Osteoblast (primary cell): ENCODE measurements around the gene TMEM38A. TPM values are rescaled to one million over a fixed set of nuclear protein-coding genes. Genes with fewer than 3 reads are reported as not detected.

Experiments used
- DNase-seq: peaks from one replicate; pipeline ENCODE4 v3.0.0; 2011; ENCODE audit warnings: low spot score, mixed read lengths; ENCODE audit not compliant: insufficient read length; ENCODE audit errors: missing footprints
- H2AFZ ChIP-seq: 2 replicates; pipeline ENCODE4 v1.6.0; 2011; ENCODE audit warnings: mild to moderate bottlenecking, low read length
- H3K27ac ChIP-seq: 2 replicates; pipeline ENCODE4 v1.5.1; 2011; ENCODE audit warnings: mild to moderate bottlenecking, low read depth, low read length, moderate library complexity
- H3K27me3 ChIP-seq: 2 replicates; pipeline ENCODE4 v1.6.0; 2012; ENCODE audit warnings: mild to moderate bottlenecking, control low read depth, inconsistent platforms, low read length, moderate library complexity; ENCODE audit not compliant: insufficient read depth
- H3K36me3 ChIP-seq: 2 replicates; pipeline ENCODE4 v1.5.1; 2011; ENCODE audit warnings: mild to moderate bottlenecking, low read length, control low read depth, moderate library complexity; ENCODE audit not compliant: insufficient read depth
- H3K4me1 ChIP-seq: 2 replicates; pipeline ENCODE4 v1.5.1; 2011; ENCODE audit warnings: mild to moderate bottlenecking, low read length, control low read depth, moderate library complexity; ENCODE audit not compliant: insufficient read depth
- H3K4me2 ChIP-seq: 2 replicates; pipeline ENCODE4 v1.6.0; 2011; ENCODE audit warnings: mild to moderate bottlenecking, low read length; ENCODE audit not compliant: insufficient read depth
- H3K4me3 ChIP-seq: fragments of 200-600 bp; sonication (generic); 3 replicates; pipeline ENCODE4 v1.5.1; 2012; ENCODE audit warnings: mild to moderate bottlenecking, low read length, inconsistent platforms; ENCODE audit not compliant: insufficient read depth
- H3K79me2 ChIP-seq: 2 replicates; pipeline ENCODE4 v1.6.0; 2012; ENCODE audit warnings: mild to moderate bottlenecking, low read length, control low read depth, inconsistent platforms; ENCODE audit not compliant: insufficient read depth
- H3K9me3 ChIP-seq: 2 replicates; pipeline ENCODE4 v1.5.1; 2011; ENCODE audit warnings: low read depth, low read length, control low read depth
- H4K20me1 ChIP-seq: 2 replicates; pipeline ENCODE4 v1.6.0; 2012; ENCODE audit warnings: mild to moderate bottlenecking, low read length, control low read depth; ENCODE audit not compliant: insufficient read depth
- total RNA-seq: library from RNA; depleted of rRNA; stranded (reverse); fragments of >200 nt; gene quantifications from 2 replicates; pipeline ENCODE4 v1.2.3, GENCODE V29; 2012
- TF ChIP-seq, protein P1 (sequence below): IDR thresholded peaks from 2 replicates; pipeline ENCODE4 v1.5.1; 2011; ENCODE audit warnings: mild to moderate bottlenecking, low read depth, low read length, moderate library complexity; ENCODE audit errors: extremely low read depth

The TMEM38A gene
- total RNA-seq, 1 donor = 2.5 TPM

DNA sequence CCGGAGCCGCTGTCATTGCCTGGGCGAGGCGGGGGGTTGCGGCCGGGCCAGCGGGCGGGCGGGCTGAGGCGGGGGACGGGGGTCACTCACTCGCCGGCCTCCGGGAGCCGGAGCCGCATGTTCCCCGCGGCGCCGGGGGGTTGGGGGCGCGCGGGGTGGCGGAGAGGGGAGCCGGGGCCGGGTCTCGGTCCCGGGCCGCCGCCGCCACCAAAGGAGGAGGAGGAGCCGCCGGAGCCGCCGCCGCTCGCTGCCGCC is 33.1 kb upstream of the TMEM38A start:
- Histone ChIP-seq H4K20me1 (peaks cover 47% of the 10 kb centered on the region), H3K36me3 (peaks cover 39% of the 10 kb centered on the region), H3K79me2 (peaks cover 53% of the 10 kb centered on the region), H2AFZ (no peak overlapping the region), H3K4me2 (peak overlapping the region; percentile 97), H3K9me3 (no peaks in the 10 kb centered on the region), H3K27ac (peak overlapping the region; percentile 86), H3K4me1 (peaks cover 15% of the 10 kb centered on the region), H3K27me3 (no peaks in the 10 kb centered on the region), H3K4me3 (peak overlapping the region; percentile 96)
- peak; percentile 69 for DNase-seq
- TF ChIP-seq, protein P1, sequence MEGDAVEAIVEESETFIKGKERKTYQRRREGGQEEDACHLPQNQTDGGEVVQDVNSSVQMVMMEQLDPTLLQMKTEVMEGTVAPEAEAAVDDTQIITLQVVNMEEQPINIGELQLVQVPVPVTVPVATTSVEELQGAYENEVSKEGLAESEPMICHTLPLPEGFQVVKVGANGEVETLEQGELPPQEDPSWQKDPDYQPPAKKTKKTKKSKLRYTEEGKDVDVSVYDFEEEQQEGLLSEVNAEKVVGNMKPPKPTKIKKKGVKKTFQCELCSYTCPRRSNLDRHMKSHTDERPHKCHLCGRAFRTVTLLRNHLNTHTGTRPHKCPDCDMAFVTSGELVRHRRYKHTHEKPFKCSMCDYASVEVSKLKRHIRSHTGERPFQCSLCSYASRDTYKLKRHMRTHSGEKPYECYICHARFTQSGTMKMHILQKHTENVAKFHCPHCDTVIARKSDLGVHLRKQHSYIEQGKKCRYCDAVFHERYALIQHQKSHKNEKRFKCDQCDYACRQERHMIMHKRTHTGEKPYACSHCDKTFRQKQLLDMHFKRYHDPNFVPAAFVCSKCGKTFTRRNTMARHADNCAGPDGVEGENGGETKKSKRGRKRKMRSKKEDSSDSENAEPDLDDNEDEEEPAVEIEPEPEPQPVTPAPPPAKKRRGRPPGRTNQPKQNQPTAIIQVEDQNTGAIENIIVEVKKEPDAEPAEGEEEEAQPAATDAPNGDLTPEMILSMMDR = no peak

DNA sequence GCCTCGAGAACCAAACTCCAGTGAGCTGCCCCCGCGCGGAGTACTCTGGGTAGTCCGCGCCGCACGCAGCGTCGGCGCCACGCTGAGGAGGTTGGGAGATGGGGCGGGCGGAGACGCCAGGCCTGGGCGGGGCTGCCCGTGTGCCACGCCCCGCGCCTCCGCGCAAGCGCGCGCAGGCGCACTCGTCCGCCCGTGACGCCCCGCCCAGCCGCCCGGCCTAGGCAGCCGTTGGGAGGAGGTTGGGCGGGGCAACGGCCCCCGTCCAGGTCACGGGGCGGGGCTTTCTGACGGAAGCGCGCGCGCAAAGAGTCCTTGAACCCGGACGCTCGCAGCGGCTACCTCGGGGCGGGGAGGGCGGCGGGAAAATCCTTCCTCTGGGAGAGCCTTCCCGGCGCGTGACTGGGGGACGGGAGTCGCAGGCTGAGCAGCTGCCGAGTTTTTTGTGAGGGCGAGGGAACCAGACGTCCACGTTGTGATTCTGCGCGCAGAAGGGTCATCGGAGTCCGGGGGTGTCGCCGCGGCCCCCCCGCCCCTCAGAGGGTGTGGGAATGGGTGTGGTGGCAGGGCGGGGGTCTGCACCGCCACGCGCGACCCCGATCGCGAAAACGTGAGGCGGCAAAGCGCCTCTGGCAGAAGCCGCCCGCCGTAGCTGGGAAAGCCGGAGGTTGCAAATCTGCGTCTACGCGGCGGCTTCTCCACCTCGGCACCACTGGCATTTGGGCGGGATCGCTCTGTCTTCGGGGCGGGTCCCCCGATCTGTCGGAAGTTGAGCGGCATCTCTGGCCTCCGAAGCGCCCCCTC is 32.6 kb upstream of the TMEM38A start, which contains the start of gene MED26:
TSS of gene MED26 (minus strand) at position 22 of the 801 bp plus-strand sequence. CDS start 261 bp downstream, outside the sequence.
- Histone ChIP-seq H3K9me3 (no peaks in the 10 kb centered on the region), H3K36me3 (peaks cover 37% of the 10 kb centered on the region), H3K27ac (peak within 1 kb of the TSS; percentile 86), H2AFZ (peak within 1 kb of the TSS; percentile 85), H3K4me3 (peak within 1 kb of the TSS; percentile 96), H3K4me2 (peak within 1 kb of the TSS; percentile 97), H4K20me1 (peaks cover 42% of the 10 kb centered on the region), H3K4me1 (peaks cover 15% of the 10 kb centered on the region), H3K79me2 (peaks cover 49% of the 10 kb centered on the region), H3K27me3 (no peaks in the 10 kb centered on the region)
- DNase-seq = peak; percentile 99
- TF ChIP-seq, protein P1 = no peak

DNA sequence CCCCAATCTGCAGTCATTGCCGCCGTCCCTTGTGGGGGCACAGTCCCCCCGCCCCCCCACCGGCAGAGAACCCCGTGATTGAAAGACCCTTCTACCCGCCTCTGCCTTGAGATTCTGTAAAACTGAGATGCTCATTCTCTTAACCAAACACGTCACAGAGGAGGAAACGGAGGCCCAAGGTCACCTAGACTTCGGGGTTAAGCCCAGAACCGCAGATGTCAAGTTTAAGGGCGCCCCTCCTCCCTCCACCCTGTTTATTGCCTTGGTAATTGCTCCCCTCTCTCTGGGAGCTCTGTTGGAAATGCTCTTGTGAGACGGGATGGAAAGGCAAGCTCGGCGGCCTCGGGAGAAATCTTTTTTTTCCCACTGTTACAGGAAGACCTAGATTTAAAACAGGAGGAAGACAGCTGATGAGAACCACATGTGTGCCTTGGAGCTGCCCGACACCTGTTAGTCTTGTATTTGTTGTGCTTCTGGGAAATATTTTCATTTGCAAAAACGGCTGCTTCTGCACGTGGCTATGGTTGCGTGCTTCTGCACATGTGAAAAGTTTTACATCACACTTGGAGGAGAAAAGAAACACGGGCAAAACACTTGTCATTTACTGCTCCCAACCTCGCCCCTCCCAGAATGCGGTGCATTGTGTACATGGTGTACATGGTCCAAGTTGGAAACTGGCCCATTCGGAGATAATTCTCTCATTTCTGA is 31.8 kb upstream of the TMEM38A start:
- H3K36me3 ChIP-seq = peaks cover 33% of the 10 kb centered on the region
- H3K4me1 ChIP-seq = peaks cover 15% of the 10 kb centered on the region
- H3K4me2 ChIP-seq = peak overlapping the region; percentile 82
- H3K79me2 ChIP-seq = peaks cover 45% of the 10 kb centered on the region
- TF ChIP-seq, protein P1 = no peak
- peaks cover 35% of the 10 kb centered on the region for H4K20me1 ChIP-seq
- H3K9me3 ChIP-seq = no peaks in the 10 kb centered on the region
- peak overlapping the region; percentile 96 for H3K4me3 ChIP-seq
- peak overlapping the region; percentile 76 for H3K27ac ChIP-seq
- DNase-seq = no peak
- H3K27me3 ChIP-seq = no peaks in the 10 kb centered on the region
- peak overlapping the region; percentile 48 for H2AFZ ChIP-seq

DNA sequence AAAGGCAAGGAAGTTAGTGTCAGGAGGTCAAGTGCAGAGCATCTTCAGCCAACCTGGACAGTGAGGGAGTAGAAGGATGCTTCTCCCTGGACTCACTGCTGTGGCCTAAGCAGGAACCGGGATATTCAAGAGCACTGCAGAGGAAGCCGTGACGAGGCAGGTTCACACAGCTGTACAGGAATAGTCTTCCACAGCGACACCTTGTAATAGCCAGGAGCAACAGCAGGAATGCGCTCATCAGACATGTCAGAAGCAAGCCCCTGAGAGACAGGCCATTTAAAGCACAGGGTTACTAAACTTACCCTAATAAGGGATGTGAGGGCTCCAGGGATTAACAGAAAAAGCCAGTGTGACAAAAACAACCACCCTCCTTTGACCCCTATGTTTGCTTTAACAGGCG is 29.5 kb upstream of the TMEM38A start:
- H3K4me1 ChIP-seq = peaks cover 9% of the 10 kb centered on the region
- peaks cover 34% of the 10 kb centered on the region for H3K79me2 ChIP-seq
- no peaks in the 10 kb centered on the region for H3K9me3 ChIP-seq
- H2AFZ ChIP-seq = no peak overlapping the region
- no peak overlapping the region for H3K27ac ChIP-seq
- H3K27me3 ChIP-seq = no peaks in the 10 kb centered on the region
- peaks cover 11% of the 10 kb centered on the region for H4K20me1 ChIP-seq
- H3K4me2 ChIP-seq = no peak overlapping the region
- no peak overlapping the region for H3K4me3 ChIP-seq
- TF ChIP-seq, protein P1 = no peak
- no peak for DNase-seq
- peaks cover 21% of the 10 kb centered on the region for H3K36me3 ChIP-seq
